GM12872 (cell line): Measurements from ENCODE around the gene UBL4A.

Experiments
- TF ChIP-seq, protein P1 (sequence below): IDR thresholded peaks from 3 replicates; pipeline ENCODE4 v1.5.1; 2011; ENCODE audit warnings: low read depth, mild to moderate bottlenecking, low read length, moderate library complexity; ENCODE audit not compliant: insufficient read depth

The UBL4A gene

DNA sequence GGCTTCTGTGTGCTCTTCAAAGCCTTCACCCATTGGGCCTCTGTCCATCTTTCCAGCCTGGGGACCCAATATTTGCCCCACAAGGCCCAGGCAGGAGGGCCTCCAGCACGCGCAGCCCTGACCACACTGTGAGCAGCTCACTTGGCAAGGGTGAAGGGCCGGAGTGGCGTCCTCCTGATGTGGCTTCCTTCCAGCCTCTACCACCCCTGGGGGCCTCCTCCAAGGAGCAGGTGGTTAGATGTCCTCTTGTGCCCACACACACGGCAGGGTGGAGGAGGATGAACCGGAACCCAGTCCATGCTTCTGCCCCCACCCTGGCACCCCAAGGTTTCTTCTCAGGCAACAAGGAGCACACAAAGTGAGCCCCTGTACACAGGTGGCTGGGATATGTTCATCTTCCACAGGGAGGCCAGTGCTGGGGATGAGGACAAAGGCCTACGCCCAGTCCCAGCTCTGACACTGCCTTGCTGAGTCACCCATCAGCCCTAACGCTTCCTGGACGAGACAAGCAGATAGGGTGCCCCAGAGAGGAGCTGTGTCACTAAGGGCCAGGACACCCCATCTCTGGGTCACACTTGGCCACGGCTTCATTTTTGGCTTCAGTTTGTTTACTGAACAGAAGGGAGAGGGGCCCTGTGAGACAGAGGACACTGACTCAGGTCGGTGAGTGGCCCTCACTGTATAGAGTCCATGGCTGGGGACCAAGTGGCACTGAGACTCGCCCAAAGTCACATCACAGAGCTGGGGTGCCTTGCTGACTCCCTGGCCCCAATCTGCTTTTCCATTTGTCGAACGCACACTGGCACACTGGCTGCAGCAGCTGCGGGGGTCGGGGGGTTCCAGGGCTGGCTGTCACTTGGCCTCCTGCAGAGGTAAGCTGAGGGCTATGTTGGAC, 1.9 kb downstream of the UBL4A start:
- TF ChIP-seq, protein P1, sequence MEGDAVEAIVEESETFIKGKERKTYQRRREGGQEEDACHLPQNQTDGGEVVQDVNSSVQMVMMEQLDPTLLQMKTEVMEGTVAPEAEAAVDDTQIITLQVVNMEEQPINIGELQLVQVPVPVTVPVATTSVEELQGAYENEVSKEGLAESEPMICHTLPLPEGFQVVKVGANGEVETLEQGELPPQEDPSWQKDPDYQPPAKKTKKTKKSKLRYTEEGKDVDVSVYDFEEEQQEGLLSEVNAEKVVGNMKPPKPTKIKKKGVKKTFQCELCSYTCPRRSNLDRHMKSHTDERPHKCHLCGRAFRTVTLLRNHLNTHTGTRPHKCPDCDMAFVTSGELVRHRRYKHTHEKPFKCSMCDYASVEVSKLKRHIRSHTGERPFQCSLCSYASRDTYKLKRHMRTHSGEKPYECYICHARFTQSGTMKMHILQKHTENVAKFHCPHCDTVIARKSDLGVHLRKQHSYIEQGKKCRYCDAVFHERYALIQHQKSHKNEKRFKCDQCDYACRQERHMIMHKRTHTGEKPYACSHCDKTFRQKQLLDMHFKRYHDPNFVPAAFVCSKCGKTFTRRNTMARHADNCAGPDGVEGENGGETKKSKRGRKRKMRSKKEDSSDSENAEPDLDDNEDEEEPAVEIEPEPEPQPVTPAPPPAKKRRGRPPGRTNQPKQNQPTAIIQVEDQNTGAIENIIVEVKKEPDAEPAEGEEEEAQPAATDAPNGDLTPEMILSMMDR = no peak

DNA sequence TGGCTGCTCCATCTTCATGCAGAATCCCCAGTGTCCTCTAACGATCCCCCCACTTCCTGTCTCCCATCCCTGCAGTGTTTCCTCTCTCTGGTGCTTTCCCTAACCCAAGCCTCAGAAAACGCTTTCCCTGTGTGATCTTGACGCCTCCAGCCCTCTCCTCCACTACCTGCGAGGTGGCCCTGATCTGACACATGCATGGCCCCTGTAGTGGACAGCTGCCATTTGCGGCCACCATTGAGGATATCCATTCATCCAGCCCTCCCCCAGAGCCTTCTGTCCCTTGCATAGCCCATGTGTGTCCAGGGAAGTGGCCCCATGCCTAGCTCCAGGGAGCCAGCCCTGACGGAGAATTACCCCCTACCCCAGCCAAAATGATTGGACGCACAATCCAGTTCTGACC, 3.1 kb downstream of the UBL4A start:
- TF ChIP-seq, protein P1 = no peak

DNA sequence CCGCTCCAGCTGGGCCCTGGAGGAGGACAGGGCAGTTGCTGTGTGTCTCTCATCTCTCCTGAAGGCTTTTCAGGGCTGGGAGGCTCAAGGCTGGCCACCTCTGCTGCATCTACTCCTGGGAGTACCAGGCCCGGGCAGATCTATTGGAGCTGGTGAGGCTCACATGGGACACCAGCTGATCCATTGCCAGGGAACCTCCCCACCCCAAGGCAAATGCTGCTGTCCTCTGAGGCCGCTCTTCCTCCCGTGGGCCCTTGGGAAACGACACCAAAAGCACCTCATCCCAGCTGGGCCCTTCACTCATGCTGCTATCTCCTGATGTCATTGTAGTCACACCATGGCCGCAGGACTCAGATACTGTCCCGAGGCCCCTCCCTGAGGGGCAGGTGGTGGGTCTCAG, 3.6 kb downstream of the UBL4A start:
- TF ChIP-seq, protein P1 = no peak

DNA sequence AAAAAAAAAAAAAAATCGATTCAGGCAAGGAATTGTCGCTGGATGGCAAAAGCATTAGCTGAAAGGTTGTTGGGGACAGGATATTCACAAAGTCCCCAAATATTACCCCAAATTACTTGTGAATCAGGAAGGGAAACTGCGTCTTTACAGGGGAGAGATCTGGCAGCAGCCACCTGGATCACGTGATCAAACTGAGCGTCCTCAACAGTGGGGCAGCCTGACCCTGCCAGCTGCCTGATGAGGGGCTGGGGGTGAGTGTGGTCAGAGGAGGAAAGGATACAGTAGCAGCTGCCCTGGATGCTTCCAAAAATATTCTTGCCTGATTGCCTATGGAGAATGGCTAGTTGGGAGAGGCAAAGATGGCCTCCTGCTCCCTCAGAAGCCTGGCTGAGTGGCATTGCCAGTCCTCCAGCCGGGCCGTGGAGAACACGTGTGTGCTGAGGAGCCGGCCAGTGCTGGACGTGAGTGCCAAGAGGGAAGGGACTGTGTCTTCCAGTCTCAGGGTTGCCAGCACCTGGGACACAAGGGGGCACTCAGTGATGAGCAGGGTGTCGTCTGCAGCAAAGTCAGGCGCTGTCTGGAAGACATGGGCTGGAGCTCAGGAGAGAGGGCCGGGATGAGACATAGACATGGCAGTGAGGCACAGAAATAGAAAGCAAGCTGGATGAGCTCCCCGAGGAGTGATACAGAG, 4.4 kb downstream of the UBL4A start:
- TF ChIP-seq, protein P1 = no peak

DNA sequence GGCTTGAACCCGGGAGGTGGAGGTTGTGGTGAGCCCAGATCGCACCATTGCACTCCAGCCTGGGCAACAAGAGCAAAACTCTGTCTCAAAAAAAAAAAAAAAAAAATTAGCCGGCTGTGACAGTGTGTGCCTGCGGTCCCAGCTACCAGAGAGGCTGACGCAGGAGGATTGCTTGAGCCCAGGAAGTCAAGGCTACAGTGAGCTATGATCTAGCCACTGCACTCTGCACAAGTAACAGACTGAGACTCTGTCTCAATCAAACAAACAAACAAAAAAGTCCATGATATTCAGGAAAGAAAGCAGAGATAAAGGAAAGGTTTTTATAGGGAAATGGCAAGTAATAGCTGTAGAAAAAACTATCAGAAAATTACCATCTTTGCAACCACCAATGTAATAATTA, 5.2 kb downstream of the UBL4A start:
- TF ChIP-seq, protein P1 = no peak

DNA sequence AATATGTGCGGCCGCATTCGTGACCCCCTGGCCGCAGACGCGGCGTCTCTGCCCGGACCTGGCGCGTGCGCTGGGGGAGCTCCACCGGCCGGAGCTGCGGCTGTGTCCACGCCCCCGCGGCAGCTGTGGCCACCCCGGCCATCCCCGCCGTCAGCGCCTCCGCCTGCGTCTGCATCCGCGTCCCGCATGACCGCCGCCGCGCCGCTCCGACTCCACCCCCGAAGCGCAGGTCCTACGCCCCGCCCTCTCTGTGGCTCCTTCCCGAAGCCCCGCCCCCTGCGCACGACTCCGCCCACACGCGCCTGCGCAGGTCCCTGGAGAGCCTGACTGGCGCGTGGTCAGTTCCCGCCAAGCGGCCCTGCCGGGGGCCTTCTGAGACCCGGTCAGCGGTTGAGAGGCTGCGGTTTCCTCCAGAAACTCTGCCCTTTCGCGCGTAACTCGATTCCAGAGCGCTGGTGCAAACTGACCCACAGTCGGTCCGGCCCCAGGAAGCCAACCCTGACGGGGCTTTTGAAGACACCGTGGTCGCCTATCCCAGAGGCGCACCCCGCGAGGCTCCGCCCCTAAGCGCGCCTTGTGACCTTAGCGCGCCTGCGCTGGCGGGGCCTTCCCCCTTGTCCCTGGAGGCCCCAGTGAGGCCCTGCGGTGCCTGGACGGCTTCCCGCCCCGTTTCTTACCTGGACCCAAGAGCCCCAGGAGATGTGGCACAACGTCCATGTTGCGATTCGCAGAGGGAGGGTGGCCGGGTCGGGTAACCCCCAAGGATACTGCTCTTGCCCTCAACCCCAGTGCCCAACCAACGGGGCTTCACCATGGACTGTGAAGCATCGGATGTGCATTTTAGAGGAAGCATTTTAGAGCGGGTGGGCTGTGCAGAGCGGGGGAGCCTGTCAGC, 7.4 kb downstream of the UBL4A start, which contains the start of gene LAGE3:
Gene LAGE3, minus strand, starts transcription at position 554 of the 895 bp plus-strand sequence. Its CDS starts 366 bp downstream, at position 188.
- TF ChIP-seq, protein P1 = no peak
